Tibial nerve (tissue), 4 donors: ENCODE data around the gene PRIMPOL.

Experiments
- EP300 ChIP-seq, 2 donors: sonication (generic); formaldehyde crosslinking; IDR thresholded peaks; one replicate each; pipeline ENCODE4 v1.6.1; 2017; ENCODE audit warnings: antibody characterized with exemption in 2 of 2, mild to moderate bottlenecking in 1 of 2
- POLR2A ChIP-seq, 2 donors: fragments of 450-650 bp; IDR thresholded peaks; one replicate each; pipeline ENCODE4 v1.6.1; 2017; ENCODE audit warnings: antibody characterized with exemption in 2 of 2, mild to moderate bottlenecking in 2 of 2, moderate library complexity in 2 of 2
- TF ChIP-seq, protein P1 (sequence below), 5 experiments: fragments of 200-600 bp in 3 of 5; fragments of 450-650 bp in 2 of 5; sonication (generic) in 3 of 5; IDR thresholded peaks; one replicate each; pipeline ENCODE4 v1.5.1; 2016 to 2019; ENCODE audit warnings: antibody characterized with exemption in 5 of 5, mild to moderate bottlenecking in 3 of 5, moderate library complexity in 2 of 5

DNA sequence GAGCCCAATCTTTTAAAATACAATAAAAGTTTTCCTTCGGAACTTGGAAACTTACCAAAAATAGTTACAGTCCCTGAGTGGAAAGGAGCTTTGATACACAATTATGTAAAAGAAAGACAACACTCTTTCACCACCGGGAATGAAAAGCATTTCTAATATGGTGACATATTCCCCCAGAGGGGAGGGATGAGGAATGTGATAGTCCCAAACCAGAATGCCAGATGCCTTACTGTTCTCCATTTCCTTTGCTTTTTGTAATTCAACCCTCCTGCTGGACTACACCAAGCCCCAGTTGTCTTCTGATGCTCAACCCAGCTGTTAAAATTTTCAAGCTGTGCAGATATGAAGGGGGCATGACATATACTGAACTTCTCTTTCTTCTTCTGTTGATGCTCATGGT is 4.1 kb downstream of the PRIMPOL start:
- TF ChIP-seq, protein P1, sequence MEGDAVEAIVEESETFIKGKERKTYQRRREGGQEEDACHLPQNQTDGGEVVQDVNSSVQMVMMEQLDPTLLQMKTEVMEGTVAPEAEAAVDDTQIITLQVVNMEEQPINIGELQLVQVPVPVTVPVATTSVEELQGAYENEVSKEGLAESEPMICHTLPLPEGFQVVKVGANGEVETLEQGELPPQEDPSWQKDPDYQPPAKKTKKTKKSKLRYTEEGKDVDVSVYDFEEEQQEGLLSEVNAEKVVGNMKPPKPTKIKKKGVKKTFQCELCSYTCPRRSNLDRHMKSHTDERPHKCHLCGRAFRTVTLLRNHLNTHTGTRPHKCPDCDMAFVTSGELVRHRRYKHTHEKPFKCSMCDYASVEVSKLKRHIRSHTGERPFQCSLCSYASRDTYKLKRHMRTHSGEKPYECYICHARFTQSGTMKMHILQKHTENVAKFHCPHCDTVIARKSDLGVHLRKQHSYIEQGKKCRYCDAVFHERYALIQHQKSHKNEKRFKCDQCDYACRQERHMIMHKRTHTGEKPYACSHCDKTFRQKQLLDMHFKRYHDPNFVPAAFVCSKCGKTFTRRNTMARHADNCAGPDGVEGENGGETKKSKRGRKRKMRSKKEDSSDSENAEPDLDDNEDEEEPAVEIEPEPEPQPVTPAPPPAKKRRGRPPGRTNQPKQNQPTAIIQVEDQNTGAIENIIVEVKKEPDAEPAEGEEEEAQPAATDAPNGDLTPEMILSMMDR (IDR thresholded peaks at IDR 0.05): no peak
- TF ChIP-seq POLR2A (IDR thresholded peaks at IDR 0.05) (no peak), EP300 (IDR thresholded peaks at IDR 0.05) (no peak)
